Measurements from ENCODE around the gene ERRFI1.

DNA sequence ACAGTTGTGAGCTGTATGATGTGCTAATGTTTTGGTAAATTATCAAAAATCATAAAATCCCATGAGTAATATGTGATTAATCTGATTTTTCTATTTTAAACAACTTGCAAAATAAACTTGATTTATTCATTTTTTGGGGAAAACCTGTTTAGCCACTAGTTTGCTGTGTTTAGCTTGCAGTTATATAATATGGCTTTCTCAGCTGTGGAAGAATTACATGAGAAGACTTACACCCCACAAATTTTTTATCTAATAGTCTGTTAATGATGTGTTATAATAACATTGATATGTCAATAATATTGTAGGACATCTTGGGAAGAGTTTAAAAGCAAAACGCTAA, 2.4 kb upstream of the ERRFI1 start:
- TF ChIP-seq, protein P1, sequence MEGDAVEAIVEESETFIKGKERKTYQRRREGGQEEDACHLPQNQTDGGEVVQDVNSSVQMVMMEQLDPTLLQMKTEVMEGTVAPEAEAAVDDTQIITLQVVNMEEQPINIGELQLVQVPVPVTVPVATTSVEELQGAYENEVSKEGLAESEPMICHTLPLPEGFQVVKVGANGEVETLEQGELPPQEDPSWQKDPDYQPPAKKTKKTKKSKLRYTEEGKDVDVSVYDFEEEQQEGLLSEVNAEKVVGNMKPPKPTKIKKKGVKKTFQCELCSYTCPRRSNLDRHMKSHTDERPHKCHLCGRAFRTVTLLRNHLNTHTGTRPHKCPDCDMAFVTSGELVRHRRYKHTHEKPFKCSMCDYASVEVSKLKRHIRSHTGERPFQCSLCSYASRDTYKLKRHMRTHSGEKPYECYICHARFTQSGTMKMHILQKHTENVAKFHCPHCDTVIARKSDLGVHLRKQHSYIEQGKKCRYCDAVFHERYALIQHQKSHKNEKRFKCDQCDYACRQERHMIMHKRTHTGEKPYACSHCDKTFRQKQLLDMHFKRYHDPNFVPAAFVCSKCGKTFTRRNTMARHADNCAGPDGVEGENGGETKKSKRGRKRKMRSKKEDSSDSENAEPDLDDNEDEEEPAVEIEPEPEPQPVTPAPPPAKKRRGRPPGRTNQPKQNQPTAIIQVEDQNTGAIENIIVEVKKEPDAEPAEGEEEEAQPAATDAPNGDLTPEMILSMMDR (IDR thresholded peaks at IDR 0.05), result no peak
- no peak for TF ChIP-seq POLR2AphosphoS5 (IDR thresholded peaks at IDR 0.05)

Measured in esophagus muscularis mucosa (tissue), 3 donors.